ENCODE results near the gene KRT16. TPM values are rescaled to one million over a fixed set of nuclear protein-coding genes. Genes with fewer than 3 reads are reported as not detected.
"Not testable (repeated sequence)": the region's sequence is repeated elsewhere in the genome, so short reads cannot be mapped to it uniquely, and the experiment has no call there.

The KRT16 gene
- polyA plus RNA-seq, 1 donor (not counting 4 experiments of a cell fraction or from before 2014, with no cell fraction given): 1,851 TPM

- FAIRE-seq; H3K79me2 ChIP-seq (ENCODE audit: control insufficient read depth, insufficient read depth, low read length); H3K9ac ChIP-seq (ENCODE audit: control insufficient read depth, extremely low read depth, insufficient read depth, low read length); DNase-seq (ENCODE audit: low read depth, low spot score); H3K9me3 ChIP-seq (ENCODE audit: control insufficient read depth, low read depth, low read length); H3K27ac ChIP-seq (ENCODE audit: control insufficient read depth, insufficient read depth, low read length); H3K9me1 ChIP-seq (ENCODE audit: control insufficient read depth, extremely low read depth, insufficient read depth, low read length); H3K27me3 ChIP-seq (ENCODE audit: control insufficient read depth, extremely low read depth, insufficient read depth, low read length); H4K20me1 ChIP-seq (ENCODE audit: control insufficient read depth, extremely low read depth, insufficient read depth, low read length); H3K4me3 ChIP-seq (ENCODE audit: control insufficient read depth in 2 of 3, extremely low read depth in 1 of 3, insufficient read depth in 2 of 3, low read depth in 1 of 3, low read length in 3 of 3); H3K4me2 ChIP-seq (ENCODE audit: control insufficient read depth, extremely low read depth, insufficient read depth, low read depth, low read length); H2AFZ ChIP-seq (ENCODE audit: control insufficient read depth, low read length); H3K36me3 ChIP-seq (ENCODE audit: control insufficient read depth in 2 of 2, extremely low read depth in 1 of 2, insufficient read depth in 2 of 2, low read length in 2 of 2); dilution Hi-C loops (cut with MboI; ENCODE audit: extremely low pct_ligation_motif_present, low sequenced_read_pairs); H3K4me1 ChIP-seq (ENCODE audit: control insufficient read depth, extremely low read depth, insufficient read depth, low read length): not testable (repeated sequence)
Observed at GRCh38 chr17:41606930-41607329, 5.6 kb downstream of the KRT16 start.

GRCh38 chr17:41602524-41602923, 10.0 kb downstream of the KRT16 start:
- no peak for DNase-seq (ENCODE audit: low read depth, low spot score)
- Histone ChIP-seq H3K9me3 (ENCODE audit: control insufficient read depth, low read depth, low read length) (no peaks in the 10 kb centered on the region), H3K27me3 (ENCODE audit: control insufficient read depth, extremely low read depth, insufficient read depth, low read length) (no peaks in the 10 kb centered on the region), H3K27ac (ENCODE audit: control insufficient read depth, insufficient read depth, low read length) (no peak overlapping the region), H2AFZ (ENCODE audit: control insufficient read depth, low read length) (no peak overlapping the region), H3K9ac (ENCODE audit: control insufficient read depth, extremely low read depth, insufficient read depth, low read length) (no peak overlapping the region), H3K4me1 (ENCODE audit: control insufficient read depth, extremely low read depth, insufficient read depth, low read length) (no peaks in the 10 kb centered on the region), H3K9me1 (ENCODE audit: control insufficient read depth, extremely low read depth, insufficient read depth, low read length) (no peaks in the 10 kb centered on the region), H3K36me3 (ENCODE audit: control insufficient read depth in 2 of 2, extremely low read depth in 1 of 2, insufficient read depth in 2 of 2, low read length in 2 of 2) (no peaks in the 10 kb centered on the region), H3K4me3 (ENCODE audit: control insufficient read depth in 2 of 3, extremely low read depth in 1 of 3, insufficient read depth in 2 of 3, low read depth in 1 of 3, low read length in 3 of 3) (no peak overlapping the region), H4K20me1 (ENCODE audit: control insufficient read depth, extremely low read depth, insufficient read depth, low read length) (no peaks in the 10 kb centered on the region), H3K79me2 (ENCODE audit: control insufficient read depth, insufficient read depth, low read length) (no peaks in the 10 kb centered on the region), H3K4me2 (ENCODE audit: control insufficient read depth, extremely low read depth, insufficient read depth, low read depth, low read length) (no peak overlapping the region)
- TF ChIP-seq EZH2 (IDR thresholded peaks at IDR 0.05; ENCODE audit: low read length): no peak
- FAIRE-seq: no peak
- dilution Hi-C loops (cut with MboI; ENCODE audit: extremely low pct_ligation_motif_present, low sequenced_read_pairs): no loop called here

DNA sequence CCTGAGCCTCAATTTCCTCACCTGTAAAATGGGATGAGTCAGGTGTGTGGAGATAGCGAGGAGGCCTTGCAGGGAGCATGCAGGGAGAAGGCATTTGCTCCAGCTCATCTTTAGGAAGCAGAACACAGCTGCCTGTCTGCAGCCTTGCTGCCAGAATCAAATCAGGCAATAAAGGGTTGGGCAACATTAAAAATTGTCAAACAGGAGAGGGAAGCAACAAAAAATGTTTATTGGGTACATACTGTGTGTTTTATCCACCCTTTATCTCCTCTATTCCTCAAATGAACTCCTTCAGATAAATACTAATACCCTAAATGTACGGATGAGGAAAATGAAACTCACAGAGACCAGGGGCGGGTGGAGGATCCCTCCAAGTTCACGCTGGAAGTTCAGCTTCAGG, 12.2 kb downstream of the KRT16 start:
- Histone ChIP-seq H3K4me1 (ENCODE audit: control insufficient read depth, extremely low read depth, insufficient read depth, low read length) (peaks cover 7% of the 10 kb centered on the region), H3K27me3 (ENCODE audit: control insufficient read depth, extremely low read depth, insufficient read depth, low read length) (no peaks in the 10 kb centered on the region), H3K4me2 (ENCODE audit: control insufficient read depth, extremely low read depth, insufficient read depth, low read depth, low read length) (no peak overlapping the region), H3K4me3 (ENCODE audit: control insufficient read depth in 2 of 3, extremely low read depth in 1 of 3, insufficient read depth in 2 of 3, low read depth in 1 of 3, low read length in 3 of 3) (no peak overlapping the region), H3K9me1 (ENCODE audit: control insufficient read depth, extremely low read depth, insufficient read depth, low read length) (no peaks in the 10 kb centered on the region), H2AFZ (ENCODE audit: control insufficient read depth, low read length) (no peak overlapping the region), H3K79me2 (ENCODE audit: control insufficient read depth, insufficient read depth, low read length) (no peaks in the 10 kb centered on the region), H3K9ac (ENCODE audit: control insufficient read depth, extremely low read depth, insufficient read depth, low read length) (no peak overlapping the region), H4K20me1 (ENCODE audit: control insufficient read depth, extremely low read depth, insufficient read depth, low read length) (no peaks in the 10 kb centered on the region), H3K9me3 (ENCODE audit: control insufficient read depth, low read depth, low read length) (no peaks in the 10 kb centered on the region), H3K36me3 (ENCODE audit: control insufficient read depth in 2 of 2, extremely low read depth in 1 of 2, insufficient read depth in 2 of 2, low read length in 2 of 2) (no peaks in the 10 kb centered on the region), H3K27ac (ENCODE audit: control insufficient read depth, insufficient read depth, low read length) (no peak overlapping the region)
- FAIRE-seq (no peak), DNase-seq (ENCODE audit: low read depth, low spot score) (no peak)
- no peak for TF ChIP-seq CTCF (optimal IDR thresholded peaks at IDR 0.05 in 1 of 3, IDR thresholded peaks at IDR 0.05 in 1 of 3, conservative IDR thresholded peaks at IDR 0.05 in 1 of 3; ENCODE audit: extremely low read depth in 1 of 3, insufficient read depth in 2 of 3, low read length in 3 of 3)
- no peak for TF ChIP-seq EZH2 (IDR thresholded peaks at IDR 0.05; ENCODE audit: low read length)
- dilution Hi-C loops (cut with MboI; ENCODE audit: extremely low pct_ligation_motif_present, low sequenced_read_pairs): no loop called here
